ENCODE results near the gene BORCS6. TPM values are rescaled to one million over a fixed set of nuclear protein-coding genes. Genes with fewer than 3 reads are reported as not detected.
A peak's percentile ranks its signal among the peaks of the same experiment; 100 is the strongest.

BORCS6 gene
- total and polyA plus RNA-seq, 2 of the 4 experiments (the other 2 are of a cell fraction) = 2.7 to 3.3 TPM

DNA sequence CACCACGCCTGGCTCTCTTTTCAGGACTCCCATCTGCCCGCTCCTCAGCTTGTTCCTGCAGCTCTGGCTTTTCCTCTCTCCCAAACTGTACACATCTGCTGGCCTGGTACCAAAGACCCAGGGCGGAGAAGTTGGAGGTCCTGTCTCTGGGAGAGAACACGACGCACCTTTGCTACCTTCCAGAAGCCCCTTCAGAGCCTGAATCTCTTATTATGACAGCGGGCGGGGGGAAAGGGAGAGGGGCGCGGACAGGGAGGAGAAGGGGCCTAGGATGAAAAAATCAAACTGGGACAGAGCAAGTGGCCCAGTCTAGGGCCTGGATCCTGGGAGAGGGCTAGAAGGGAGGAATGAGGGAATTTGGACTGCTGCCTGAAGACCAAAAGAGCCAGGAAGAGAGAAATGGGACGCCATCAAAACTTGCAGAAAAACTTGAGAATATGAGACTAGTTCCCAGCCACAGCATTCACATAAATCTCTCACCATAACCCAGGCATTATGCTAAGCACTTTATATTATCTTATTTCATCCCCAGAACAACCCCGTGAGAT lies 35.3 kb downstream of the BORCS6 start:
- Histone ChIP-seq H2BK120ac (ENCODE audit: low read depth, low read length) (no peak overlapping the region), H3K9me3 (ENCODE audit: control insufficient read depth, insufficient read depth, low read length) (no peaks in the 10 kb centered on the region), H4K20me1 (ENCODE audit: insufficient read depth, low read length) (peaks cover 13% of the 10 kb centered on the region), H3K56ac (ENCODE audit: extremely low read depth, insufficient read depth, low read length) (no peak overlapping the region), H3K9me1 (ENCODE audit: insufficient read depth, low read length) (peaks cover 22% of the 10 kb centered on the region), H3K27me3 (ENCODE audit: control insufficient read depth, insufficient read depth, low read length) (no peaks in the 10 kb centered on the region), H3K4me2 (ENCODE audit: low read depth, low read length) (peak overlapping the region; percentile 9), H3K9ac (ENCODE audit: low read depth, low read length) (no peak overlapping the region), H2AK9ac (replicated peaks; ENCODE audit: low read depth, low read length, poor library complexity) (peak overlapping the region; percentile 30), H2BK15ac (ENCODE audit: low read depth, low read length) (no peak overlapping the region), H3K18ac (ENCODE audit: low read depth, low read length) (no peak overlapping the region), H2AFZ (replicated peaks; ENCODE audit: low read length, poor library complexity) (peak overlapping the region; percentile 73), H3K4me3 (ENCODE audit: insufficient read depth, low read depth, low read length) (no peak overlapping the region), H2BK5ac (ENCODE audit: low read depth, low read length, poor library complexity, severe bottlenecking) (no peak overlapping the region), H4K5ac (ENCODE audit: low read depth, low read length) (no peak overlapping the region), H4K91ac (ENCODE audit: insufficient read depth, low read depth, low read length) (peak overlapping the region; percentile 19; the same call in 1 of the 2 replicates), H3K79me1 (ENCODE audit: low read depth in 1 of 2, low read length in 2 of 2) (peaks cover 3 to 46% of the 10 kb centered on the region in 2 experiments; a peak in 2 of 4 replicates), H3K27ac (ENCODE audit: insufficient read depth, low read length) (peak overlapping the region; percentile 36), H2AK5ac (ENCODE audit: low read depth, low read length) (peak overlapping the region; percentile 16; the same call in 1 of the 2 replicates), H3K4ac (ENCODE audit: low read depth, low read length) (no peak overlapping the region), H4K8ac (ENCODE audit: low read depth in 2 of 2, low read length in 2 of 2) (no peak overlapping the region; a peak in 1 of 4 replicates), H3K36me3 (ENCODE audit: control insufficient read depth, insufficient read depth, low read length) (peaks cover 10% of the 10 kb centered on the region), H3K23ac (ENCODE audit: low read depth, low read length) (0 out of 2 replicates have a peak overlapping the region, but pooled peaks have one; percentile 19), H3K4me1 (ENCODE audit: control insufficient read depth, insufficient read depth, low read length) (peaks cover 23% of the 10 kb centered on the region), H2BK20ac (ENCODE audit: low read depth, low read length) (no peak overlapping the region), H3K14ac (replicated peaks; ENCODE audit: low read depth, low read length) (no peak overlapping the region)
- ChIA-PET CTCF (no interaction called here), POLR2A (ENCODE audit: unreplicated experiment) (no interaction called here)
- DNase-seq = no peak
- TF ChIP-seq BHLHE40 (IDR thresholded peaks at IDR 0.05; ENCODE audit: low read depth, low read length) (no peak), MXI1 (IDR thresholded peaks at IDR 0.05; ENCODE audit: borderline replicate concordance, low read depth, low read length) (no peak), CHD1 (IDR thresholded peaks at IDR 0.05; ENCODE audit: low read depth, low read length) (no peak; the same call in 1 of the 2 replicates), SMC3 (IDR thresholded peaks at IDR 0.05; ENCODE audit: low read depth, low read length) (no peak), FOS (IDR thresholded peaks at IDR 0.05; ENCODE audit: low read depth, low read length) (no peak), RCOR1 (IDR thresholded peaks at IDR 0.05; ENCODE audit: insufficient replicate concordance, low read length) (no peak), POLR2A (IDR thresholded peaks at IDR 0.05; ENCODE audit: low read depth, low read length) (no peak), CEBPB (IDR thresholded peaks at IDR 0.05; ENCODE audit: low read depth, low read length) (no peak), RFX5 (IDR thresholded peaks at IDR 0.05; ENCODE audit: low read depth, low read length) (no peak), MAFK (IDR thresholded peaks at IDR 0.05; ENCODE audit: low read depth, low read length) (no peak), RAD21 (IDR thresholded peaks at IDR 0.05; ENCODE audit: low read length) (no peak), NFE2L2 (IDR thresholded peaks at IDR 0.05; ENCODE audit: low read depth, low read length) (no peak), MAZ (IDR thresholded peaks at IDR 0.05; ENCODE audit: borderline replicate concordance, low read depth, low read length) (no peak; the same call in 1 of the 2 replicates)
- TF ChIP-seq, protein P1, sequence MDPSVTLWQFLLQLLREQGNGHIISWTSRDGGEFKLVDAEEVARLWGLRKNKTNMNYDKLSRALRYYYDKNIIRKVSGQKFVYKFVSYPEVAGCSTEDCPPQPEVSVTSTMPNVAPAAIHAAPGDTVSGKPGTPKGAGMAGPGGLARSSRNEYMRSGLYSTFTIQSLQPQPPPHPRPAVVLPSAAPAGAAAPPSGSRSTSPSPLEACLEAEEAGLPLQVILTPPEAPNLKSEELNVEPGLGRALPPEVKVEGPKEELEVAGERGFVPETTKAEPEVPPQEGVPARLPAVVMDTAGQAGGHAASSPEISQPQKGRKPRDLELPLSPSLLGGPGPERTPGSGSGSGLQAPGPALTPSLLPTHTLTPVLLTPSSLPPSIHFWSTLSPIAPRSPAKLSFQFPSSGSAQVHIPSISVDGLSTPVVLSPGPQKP (IDR thresholded peaks at IDR 0.05; ENCODE audit: borderline replicate concordance, low read depth, low read length) = no peak
- TF ChIP-seq, protein P2, sequence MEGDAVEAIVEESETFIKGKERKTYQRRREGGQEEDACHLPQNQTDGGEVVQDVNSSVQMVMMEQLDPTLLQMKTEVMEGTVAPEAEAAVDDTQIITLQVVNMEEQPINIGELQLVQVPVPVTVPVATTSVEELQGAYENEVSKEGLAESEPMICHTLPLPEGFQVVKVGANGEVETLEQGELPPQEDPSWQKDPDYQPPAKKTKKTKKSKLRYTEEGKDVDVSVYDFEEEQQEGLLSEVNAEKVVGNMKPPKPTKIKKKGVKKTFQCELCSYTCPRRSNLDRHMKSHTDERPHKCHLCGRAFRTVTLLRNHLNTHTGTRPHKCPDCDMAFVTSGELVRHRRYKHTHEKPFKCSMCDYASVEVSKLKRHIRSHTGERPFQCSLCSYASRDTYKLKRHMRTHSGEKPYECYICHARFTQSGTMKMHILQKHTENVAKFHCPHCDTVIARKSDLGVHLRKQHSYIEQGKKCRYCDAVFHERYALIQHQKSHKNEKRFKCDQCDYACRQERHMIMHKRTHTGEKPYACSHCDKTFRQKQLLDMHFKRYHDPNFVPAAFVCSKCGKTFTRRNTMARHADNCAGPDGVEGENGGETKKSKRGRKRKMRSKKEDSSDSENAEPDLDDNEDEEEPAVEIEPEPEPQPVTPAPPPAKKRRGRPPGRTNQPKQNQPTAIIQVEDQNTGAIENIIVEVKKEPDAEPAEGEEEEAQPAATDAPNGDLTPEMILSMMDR (conservative IDR thresholded peaks at IDR 0.05; ENCODE audit: low read depth, low read length) = no peak
- TF ChIP-seq, protein P3, sequence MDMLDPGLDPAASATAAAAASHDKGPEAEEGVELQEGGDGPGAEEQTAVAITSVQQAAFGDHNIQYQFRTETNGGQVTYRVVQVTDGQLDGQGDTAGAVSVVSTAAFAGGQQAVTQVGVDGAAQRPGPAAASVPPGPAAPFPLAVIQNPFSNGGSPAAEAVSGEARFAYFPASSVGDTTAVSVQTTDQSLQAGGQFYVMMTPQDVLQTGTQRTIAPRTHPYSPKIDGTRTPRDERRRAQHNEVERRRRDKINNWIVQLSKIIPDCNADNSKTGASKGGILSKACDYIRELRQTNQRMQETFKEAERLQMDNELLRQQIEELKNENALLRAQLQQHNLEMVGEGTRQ (IDR thresholded peaks at IDR 0.05; ENCODE audit: low read depth, low read length) = no peak
- BruUV-seq (replicated peaks) = no TSS peak
- dilution Hi-C loops (cut with HindIII; ENCODE audit: low sequenced_read_pairs, unreplicated experiment) (no loop called here), intact Hi-C loops (cut with micrococcal nuclease) (loop anchor here (5.0 kb wide), 1 partner anchor 72 kb away; no protein-coding TSS in a partner anchor), in situ Hi-C loops (cut with MboI; ENCODE audit: low sequenced_read_pairs) (loop anchor here (25.0 kb wide), 1 partner anchor 917 kb away; the partner anchor contains the start of genes DVL2, GABARAP and PHF23)
- ATAC-seq (ENCODE audit: low read depth) = no peak
- WGBS, 2 experiments (ENCODE audit: extremely low coverage in 2 of 2, insufficient read length in 1 of 2) = 86% methylated on average over 1 of the region's 11 CpGs; no CpG with 5 or more reads in 1 of the 2 experiments

Measured in IMR-90 (cell line).